KG1 (cell line): ENCODE data around the gene CNTN4.
"Not testable (repeated sequence)": the region's sequence is repeated elsewhere in the genome, so short reads cannot be mapped to it uniquely, and the experiment has no call there.

Experiments used
- DNase-seq: peaks from one replicate; lab custom pipeline; 2025; lab: John Stamatoyannopoulos, UW

The CNTN4 gene

GRCh38 chr3:2792432-2792831 is 693.8 kb downstream of the CNTN4 start:
- no peak for DNase-seq

DNA sequence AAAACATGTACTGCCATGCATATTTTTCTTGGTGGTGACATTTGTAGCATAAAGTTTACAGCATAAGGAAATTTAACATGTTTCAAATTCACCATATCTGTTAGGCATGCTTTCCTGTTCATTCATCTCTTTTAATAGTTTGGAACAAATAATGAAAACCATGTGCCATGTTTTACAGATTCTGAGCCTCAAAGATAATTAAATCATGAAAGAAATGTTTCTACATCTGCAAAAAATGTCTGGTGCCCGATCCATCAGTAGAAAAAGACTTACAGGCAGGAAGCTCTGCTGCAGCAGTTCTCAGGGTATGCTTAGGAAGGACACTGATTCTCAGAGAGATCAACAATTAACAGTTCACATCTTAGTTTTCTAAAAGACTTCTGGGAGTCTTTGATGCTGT is 695.3 kb downstream of the CNTN4 start:
- no peak for DNase-seq

DNA sequence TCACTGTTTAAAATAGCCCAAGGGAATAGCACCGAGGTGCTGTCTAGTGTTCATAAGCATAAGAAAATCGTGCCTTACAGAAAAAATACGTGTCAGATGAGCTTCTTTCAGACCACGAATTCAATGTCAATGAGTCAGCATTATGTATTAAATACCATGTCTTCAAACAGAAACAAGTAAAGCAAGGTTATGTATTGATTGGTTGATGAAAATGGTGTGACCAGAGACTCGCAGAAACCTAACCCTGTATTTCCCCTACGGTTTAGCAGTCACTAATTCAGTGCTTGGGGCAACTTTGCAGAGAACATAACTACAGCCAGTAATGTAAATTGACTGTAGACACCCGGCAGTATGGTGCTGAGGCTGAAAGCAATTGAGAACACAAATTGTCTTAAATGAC is 703.8 kb downstream of the CNTN4 start:
- DNase-seq, result no peak

- no peak for DNase-seq
These were observed 708.8 kb downstream of the CNTN4 start for GRCh38 chr3:2807514-2807913.

- no peak for DNase-seq
These were observed 712.1 kb downstream of the CNTN4 start for GRCh38 chr3:2810723-2811122.

DNA sequence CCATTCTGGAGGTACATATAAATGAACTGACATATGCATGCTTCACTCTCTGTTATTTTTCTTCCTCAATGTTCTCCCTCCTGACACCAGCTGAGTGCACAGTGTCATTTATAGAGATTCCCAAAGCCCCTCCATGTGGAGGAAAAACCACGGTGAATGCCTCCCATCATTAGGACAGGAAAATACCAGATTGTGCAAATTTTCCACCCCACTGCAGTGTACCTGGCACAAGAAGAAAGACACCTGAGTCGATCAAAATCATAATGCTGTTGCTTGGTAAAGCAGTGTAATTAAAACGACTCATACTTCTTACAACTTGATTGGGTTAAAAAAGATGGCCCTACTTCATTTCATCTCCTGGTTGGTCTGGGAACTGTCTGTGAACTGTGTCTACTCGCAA is 720.9 kb downstream of the CNTN4 start:
- no peak for DNase-seq

- not testable (repeated sequence) for DNase-seq
These were observed 722.3 kb downstream of the CNTN4 start for GRCh38 chr3:2820982-2821381.

DNA sequence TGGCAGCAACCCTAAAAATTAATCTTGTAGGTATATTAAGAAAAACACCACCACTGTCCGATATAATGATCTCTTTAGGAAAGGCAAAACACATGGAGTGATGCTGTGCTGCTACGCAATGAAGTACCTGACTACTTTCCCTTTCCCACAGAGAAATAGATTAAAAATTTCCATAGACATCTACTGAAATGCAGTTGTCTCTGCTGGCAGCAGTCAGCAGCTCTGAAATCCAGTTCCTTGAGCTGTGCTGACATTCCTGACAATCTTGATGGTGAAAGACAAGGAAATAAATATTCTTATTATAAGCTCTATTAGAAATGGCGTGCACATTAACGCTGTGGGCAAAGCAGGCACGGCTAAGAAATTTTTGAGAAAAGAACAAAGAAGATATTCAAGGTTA is 723.9 kb downstream of the CNTN4 start:
- DNase-seq, result no peak

DNA sequence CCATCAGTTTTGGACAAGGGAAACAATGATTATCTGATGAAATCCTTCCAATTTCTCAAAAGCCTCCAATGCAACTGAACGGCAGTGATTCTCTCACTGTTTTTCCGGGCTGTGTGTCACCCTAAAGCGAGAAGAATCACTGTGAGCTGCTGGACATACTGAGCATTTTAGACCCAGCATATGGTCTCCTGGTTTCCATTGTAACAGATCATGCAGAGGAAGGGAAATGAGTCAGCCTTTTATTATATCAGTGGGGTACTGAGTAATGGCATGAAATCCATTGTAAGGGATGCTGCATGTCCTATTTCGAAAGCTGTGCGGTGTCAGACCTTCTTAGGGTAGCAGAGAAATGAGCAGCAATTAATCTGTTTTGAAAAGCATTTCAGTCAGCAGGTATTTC is 724.4 kb downstream of the CNTN4 start:
- no peak for DNase-seq

DNA sequence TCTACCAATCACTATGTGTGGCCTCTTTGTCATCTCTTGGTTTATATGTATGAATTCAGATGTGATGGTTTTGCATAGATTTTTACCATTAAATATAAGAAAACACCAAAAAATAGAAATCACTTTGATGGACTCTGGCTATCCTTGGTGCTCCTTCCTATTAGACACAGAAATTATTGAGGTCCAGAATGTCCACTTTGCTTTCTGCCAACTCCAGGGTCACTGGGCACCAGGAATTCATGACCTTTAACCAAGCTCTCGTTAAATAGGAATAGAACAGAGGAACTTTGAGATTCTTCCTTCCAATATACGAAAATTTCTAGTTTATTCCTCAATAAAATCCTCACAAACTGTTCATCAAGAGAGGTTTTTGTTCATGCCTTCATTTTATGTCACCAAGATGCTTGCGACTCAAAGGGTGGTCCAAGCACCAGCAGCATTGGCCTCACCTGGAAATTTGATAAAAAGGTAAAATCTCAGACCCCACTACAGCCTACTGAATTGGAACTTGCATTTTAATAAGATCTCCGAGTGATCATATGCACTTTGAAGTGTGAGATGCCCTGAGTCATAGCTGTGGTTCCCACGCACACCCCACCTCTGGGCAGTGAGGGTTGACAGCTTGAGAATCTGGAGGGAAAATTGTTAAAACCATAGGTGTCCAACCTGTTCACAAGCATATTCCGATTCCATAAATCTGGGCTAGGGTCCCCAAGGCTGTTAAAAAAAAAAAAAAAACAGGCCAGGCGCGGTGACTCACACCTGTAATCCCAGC is 725.0 kb downstream of the CNTN4 start:
- DNase-seq, result no peak

DNA sequence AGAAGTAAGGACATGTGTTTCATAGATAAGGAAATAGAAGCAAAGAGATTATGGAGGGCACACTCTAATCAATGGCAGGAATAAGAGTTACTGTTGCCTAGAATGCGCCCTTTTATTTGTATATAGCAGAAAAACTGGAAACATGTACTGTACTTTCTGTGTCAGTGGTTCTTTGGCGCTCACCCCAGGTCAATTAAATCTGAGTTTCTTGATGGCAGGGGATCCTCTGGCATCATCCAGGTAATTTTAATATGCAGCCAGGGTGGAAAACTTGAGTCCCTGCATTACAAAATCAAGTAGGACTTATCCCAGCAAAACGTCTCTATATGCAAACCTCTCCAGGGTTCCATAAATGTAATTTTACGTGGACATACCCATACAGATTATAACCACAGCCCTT is 727.4 kb downstream of the CNTN4 start:
- DNase-seq, result no peak

DNA sequence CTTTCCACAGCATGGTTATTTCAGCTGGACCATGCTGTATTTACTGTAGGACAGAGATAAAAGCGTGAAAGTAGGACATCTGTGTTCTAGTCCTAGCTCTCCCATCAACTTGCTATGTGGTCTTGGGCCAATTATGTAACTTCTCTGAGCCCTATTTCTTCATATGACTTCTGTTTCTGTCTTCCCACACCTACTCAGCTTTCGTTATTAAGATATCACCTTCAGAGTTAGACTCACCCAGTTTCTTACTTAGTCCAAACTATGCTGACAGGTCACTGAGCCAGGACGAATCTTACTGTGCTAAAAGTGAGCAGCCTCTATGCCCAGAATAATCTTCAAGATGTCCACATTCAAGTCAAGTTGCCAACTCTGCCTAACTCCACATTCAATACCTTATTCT is 727.8 kb downstream of the CNTN4 start:
- DNase-seq, result no peak

- no peak for DNase-seq
These were observed 738.6 kb downstream of the CNTN4 start for GRCh38 chr3:2837239-2837638.

GRCh38 chr3:2837910-2838309 is 739.2 kb downstream of the CNTN4 start:
- DNase-seq, result no peak

GRCh38 chr3:2838546-2839157 is 740.0 kb downstream of the CNTN4 start:
- no peak for DNase-seq

GRCh38 chr3:2839876-2840275 is 741.2 kb downstream of the CNTN4 start:
- no peak for DNase-seq

DNA sequence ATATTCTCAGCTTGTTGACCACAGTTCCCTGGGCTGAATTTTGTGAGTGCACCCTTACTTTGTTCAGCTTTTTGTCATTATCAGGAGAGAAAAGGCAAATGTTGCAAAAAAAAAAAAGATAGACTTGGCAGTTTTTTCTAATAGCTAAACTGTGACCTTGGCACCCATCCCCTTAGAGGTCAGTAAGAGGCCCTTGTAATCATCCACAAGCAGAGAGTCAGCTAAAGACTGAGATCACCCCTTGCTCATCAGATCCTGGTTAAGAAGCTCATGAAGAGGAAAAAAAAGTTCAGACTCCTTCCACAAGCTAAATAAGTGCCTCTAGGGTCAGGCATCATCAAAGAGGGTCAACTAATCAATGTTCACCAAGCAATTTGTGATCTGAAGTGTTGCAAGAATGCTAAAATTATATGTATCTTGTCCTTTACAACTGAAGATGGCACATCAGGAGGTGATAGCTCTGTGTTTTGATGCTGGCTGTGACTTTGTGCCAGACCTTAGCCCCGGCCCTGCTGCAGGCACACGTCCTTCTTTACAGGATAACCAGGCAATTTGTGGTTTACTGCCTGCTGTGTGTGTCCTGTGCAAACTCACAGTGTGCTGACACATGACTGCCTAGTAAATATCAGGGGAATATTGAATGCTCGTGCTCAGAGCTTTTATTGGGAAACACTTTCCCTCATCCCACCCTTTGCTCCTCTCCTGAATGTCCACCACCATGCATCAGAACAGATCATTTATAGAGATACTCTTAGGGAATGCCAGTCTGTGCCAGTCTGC is 748.6 kb downstream of the CNTN4 start:
- DNase-seq, result no peak

DNA sequence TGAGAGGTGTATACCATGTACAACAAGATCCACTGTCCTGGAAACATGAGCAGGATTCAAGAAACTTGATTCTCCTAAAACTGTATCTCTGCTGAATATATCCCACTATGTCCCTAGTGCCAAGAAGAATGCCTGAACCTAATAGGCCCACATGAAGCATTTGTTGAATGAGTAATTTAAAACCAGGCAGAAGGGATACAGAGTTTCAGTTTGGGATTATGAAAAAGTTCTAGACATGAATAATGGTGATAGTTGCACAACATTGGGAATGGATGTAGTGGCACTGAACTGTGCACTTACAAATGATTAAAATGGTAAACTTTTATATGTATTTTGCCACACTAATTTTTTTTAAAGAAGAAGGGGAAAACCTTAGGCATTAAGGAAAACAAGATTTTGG is 750.4 kb downstream of the CNTN4 start:
- DNase-seq, result no peak

GRCh38 chr3:2850701-2851100 is 752.0 kb downstream of the CNTN4 start:
- no peak for DNase-seq

- DNase-seq, result no peak
These were observed 752.7 kb downstream of the CNTN4 start for GRCh38 chr3:2851361-2851760.

DNA sequence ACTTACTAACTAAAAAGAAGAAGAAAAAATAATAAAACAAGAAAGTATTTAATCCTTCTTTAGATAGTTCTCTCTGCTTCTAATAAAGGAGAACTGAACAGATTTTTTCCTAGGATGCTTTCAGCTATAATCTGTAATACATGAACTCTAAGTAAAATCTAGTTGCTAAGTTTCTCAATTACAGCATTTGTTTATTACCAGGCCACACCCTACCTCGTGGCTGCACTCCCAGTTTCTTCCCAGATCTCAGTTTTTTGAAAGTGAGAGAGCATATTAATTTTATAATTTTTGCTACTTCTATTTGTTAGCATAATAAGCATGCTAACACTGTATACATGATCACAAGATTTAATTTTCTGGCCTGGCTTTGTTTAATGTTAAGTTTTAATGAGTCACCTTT is 753.2 kb downstream of the CNTN4 start:
- no peak for DNase-seq

- no peak for DNase-seq
These were observed 755.0 kb downstream of the CNTN4 start for GRCh38 chr3:2853651-2854050.
